Measurements from ENCODE around the gene ENPP6. TPM values are rescaled to one million over a fixed set of nuclear protein-coding genes. Genes with fewer than 3 reads are reported as not detected.

The ENPP6 gene
- total and polyA plus RNA-seq, 2 donors (not counting 1 experiment from before 2014, with no cell fraction given): 0.01 TPM; not detected in 1

- H3K27ac Mint-ChIP-seq: no peak overlapping the region
- no peak overlapping the region for H3K4me3 Mint-ChIP-seq
- no peaks in the 10 kb centered on the region for H4K20me1 ChIP-seq (ENCODE audit: control insufficient read depth, insufficient read depth, low read length, poor library complexity, severe bottlenecking)
Observed at GRCh38 chr4:184238072-184238745, 20.5 kb upstream of the ENPP6 start.

More at GRCh38 chr4:184238072-184238745, 20.5 kb upstream of the ENPP6 start:
- ChIA-PET POLR2A (no interaction called here), CTCF (interaction anchor here (1.1 kb wide), 1 partner anchor 13 kb away, joined by 3 read pairs; no protein-coding TSS in a partner anchor)
- Histone ChIP-seq H3K4me1 (ENCODE audit: control insufficient read depth in 2 of 2, insufficient read depth in 2 of 2, low read length in 2 of 2) (no peaks in the 10 kb centered on the region), H3K4me3 (ENCODE audit: control extremely low read depth in 1 of 5, extremely low read depth in 1 of 5, insufficient read depth in 1 of 5, low read depth in 2 of 5, low read length in 4 of 5) (no peak overlapping the region), H2AFZ (ENCODE audit: insufficient read depth, low read depth, low read length, poor library complexity, severe bottlenecking) (no peak overlapping the region), H3K9me3 (ENCODE audit: control extremely low read depth in 1 of 3, control insufficient read depth in 2 of 3, insufficient read depth in 1 of 3, low read length in 2 of 3) (no peaks in the 10 kb centered on the region), H3K79me2 (ENCODE audit: control insufficient read depth, insufficient read depth, low read length) (no peaks in the 10 kb centered on the region), H3K27me3 (replicated peaks in 1 of 4; ENCODE audit: control extremely low read depth in 1 of 4, control insufficient read depth in 3 of 4, insufficient read depth in 4 of 4, low read length in 3 of 4) (peaks cover 0 to 15% (median 4%) of the 10 kb centered on the region in 4 experiments), H3K36me3 (replicated peaks in 1 of 2; ENCODE audit: control extremely low read depth in 1 of 2, control insufficient read depth in 1 of 2, extremely low read depth in 1 of 2, insufficient read depth in 2 of 2, low read length in 1 of 2) (no peaks in the 10 kb centered on the region), H3K9ac (ENCODE audit: low read length) (no peak overlapping the region), H3K27ac (ENCODE audit: low read length in 2 of 2) (no peak overlapping the region), H3K4me2 (replicated peaks; ENCODE audit: low read depth, low read length, poor library complexity, severe bottlenecking) (no peak overlapping the region)
- intact Hi-C loops (cut with micrococcal nuclease): no loop called here
- TF ChIP-seq CTCF (IDR thresholded peaks at IDR 0.05) (no peak), EZH2 (IDR thresholded peaks at IDR 0.05; ENCODE audit: borderline replicate concordance, insufficient read depth, low read depth, low read length, poor library complexity, severe bottlenecking) (no peak)
- Mint-ChIP-seq H3K27me3 (peaks cover 21% of the 10 kb centered on the region), H3K4me1 (no peaks in the 10 kb centered on the region), H3K9me3 (ENCODE audit: insufficient read depth) (no peaks in the 10 kb centered on the region)
- 70% methylated on average over 2 of the region's 8 CpGs for WGBS (ENCODE audit: insufficient coverage)
- DNase-seq: no peak
- ATAC-seq (ENCODE audit: low read depth): no peak
